ENCODE data around the gene CHST2.

DNA sequence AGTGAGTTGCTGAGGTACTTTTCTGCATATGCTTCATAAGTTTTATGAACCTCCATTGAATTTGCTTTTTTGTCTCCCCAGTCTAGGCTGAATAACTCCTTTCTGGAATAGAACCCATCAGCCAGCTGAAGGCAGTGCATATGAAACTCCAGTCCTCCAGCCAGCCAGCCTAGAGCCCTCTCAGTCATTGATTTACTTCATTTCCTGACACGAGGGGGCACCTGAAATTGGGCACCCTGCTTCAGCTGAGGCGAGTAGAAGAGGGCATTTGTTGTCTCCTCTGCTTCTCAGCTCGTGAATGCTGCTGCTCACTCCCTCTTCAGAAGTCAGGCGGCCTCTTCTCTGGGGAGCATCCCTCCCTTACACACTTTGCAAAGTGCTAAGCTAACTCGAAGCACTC is 32.5 kb downstream of the CHST2 start:
- TF ChIP-seq, protein P1, sequence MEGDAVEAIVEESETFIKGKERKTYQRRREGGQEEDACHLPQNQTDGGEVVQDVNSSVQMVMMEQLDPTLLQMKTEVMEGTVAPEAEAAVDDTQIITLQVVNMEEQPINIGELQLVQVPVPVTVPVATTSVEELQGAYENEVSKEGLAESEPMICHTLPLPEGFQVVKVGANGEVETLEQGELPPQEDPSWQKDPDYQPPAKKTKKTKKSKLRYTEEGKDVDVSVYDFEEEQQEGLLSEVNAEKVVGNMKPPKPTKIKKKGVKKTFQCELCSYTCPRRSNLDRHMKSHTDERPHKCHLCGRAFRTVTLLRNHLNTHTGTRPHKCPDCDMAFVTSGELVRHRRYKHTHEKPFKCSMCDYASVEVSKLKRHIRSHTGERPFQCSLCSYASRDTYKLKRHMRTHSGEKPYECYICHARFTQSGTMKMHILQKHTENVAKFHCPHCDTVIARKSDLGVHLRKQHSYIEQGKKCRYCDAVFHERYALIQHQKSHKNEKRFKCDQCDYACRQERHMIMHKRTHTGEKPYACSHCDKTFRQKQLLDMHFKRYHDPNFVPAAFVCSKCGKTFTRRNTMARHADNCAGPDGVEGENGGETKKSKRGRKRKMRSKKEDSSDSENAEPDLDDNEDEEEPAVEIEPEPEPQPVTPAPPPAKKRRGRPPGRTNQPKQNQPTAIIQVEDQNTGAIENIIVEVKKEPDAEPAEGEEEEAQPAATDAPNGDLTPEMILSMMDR (IDR thresholded peaks at IDR 0.05; ENCODE audit: low read depth, low read length): no peak
- TF ChIP-seq POLR2A (IDR thresholded peaks at IDR 0.05; ENCODE audit: extremely low read depth, insufficient read length): no peak
- TF ChIP-seq, protein P2, sequence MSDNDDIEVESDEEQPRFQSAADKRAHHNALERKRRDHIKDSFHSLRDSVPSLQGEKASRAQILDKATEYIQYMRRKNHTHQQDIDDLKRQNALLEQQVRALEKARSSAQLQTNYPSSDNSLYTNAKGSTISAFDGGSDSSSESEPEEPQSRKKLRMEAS (IDR thresholded peaks at IDR 0.05; ENCODE audit: low read depth, low read length): no peak
- TF ChIP-seq MYC (IDR thresholded peaks at IDR 0.05; ENCODE audit: low read depth, low read length): no peak
